ENCODE measurements around the gene PALM3.
"Not testable (repeated sequence)": the region's sequence is repeated elsewhere in the genome, so short reads cannot be mapped to it uniquely, and the experiment has no call there.

The PALM3 gene

DNA sequence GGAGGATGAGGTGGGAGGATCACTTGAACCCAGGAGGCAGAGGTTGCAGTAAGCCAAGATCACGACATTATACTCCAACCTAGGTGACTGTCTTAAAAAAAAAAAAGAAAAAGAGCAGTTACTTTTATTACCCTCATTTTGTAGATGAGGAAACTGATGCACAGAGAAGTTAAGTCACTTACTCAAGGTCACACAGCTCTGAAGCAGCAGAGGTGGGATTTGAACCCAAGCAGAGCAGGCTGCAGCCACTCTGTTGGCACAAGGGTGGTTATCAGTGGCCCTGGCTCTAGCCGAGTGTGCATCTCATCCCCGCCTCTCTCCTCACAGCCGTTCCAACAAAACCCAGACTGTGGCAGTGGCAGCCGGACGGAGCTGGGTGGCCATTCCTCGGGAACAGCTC is 22.7 kb downstream of the PALM3 start:
- no peak for DNase-seq (ENCODE audit: extremely low spot score)
- POLR2A ChIA-PET = no interaction called here
- TF ChIP-seq ZNF384 (IDR thresholded peaks at IDR 0.05) (no peak), FOXK2 (IDR thresholded peaks at IDR 0.05) (no peak), BHLHE40 (IDR thresholded peaks at IDR 0.05; ENCODE audit: borderline replicate concordance) (no peak), TARDBP (IDR thresholded peaks at IDR 0.05) (no peak), ELF4 (IDR thresholded peaks at IDR 0.05) (no peak), HDGF (IDR thresholded peaks at IDR 0.05; ENCODE audit: borderline replicate concordance) (no peak), SP1 (IDR thresholded peaks at IDR 0.05) (no peak), LEF1 (IDR thresholded peaks at IDR 0.05; ENCODE audit: borderline replicate concordance) (no peak), FOXA1 (IDR thresholded peaks at IDR 0.05) (no peak), NFRKB (IDR thresholded peaks at IDR 0.05) (no peak), L3MBTL2 (conservative IDR thresholded peaks at IDR 0.05) (no peak), ARNT (IDR thresholded peaks at IDR 0.05) (no peak), SUZ12 (IDR thresholded peaks at IDR 0.05) (no peak), CTBP1 (IDR thresholded peaks at IDR 0.05; ENCODE audit: borderline replicate concordance) (no peak), FOXM1 (IDR thresholded peaks at IDR 0.05; ENCODE audit: borderline replicate concordance) (no peak)
- CTCF ChIA-PET = no interaction called here

DNA sequence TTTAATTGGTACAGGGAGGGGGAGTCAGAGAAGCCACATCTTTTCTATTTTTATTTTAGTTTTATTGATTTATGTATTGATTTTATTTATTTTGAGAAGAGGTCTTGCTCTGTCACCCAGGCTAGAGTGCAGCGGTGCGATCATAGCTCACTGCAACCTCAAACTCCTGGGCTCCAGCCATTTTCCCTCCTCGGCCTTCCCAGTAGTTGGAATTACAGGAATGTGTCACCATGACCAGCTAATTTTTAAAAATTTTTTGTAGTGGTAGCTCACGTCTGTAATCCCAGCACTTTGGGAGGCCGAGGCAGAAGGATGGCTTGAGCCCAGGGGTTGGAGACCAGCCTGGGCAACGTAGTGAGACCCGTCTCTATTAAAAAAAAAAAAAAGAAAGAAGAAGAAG is 26.2 kb downstream of the PALM3 start:
- POLR2A ChIA-PET = no interaction called here
- CTCF ChIA-PET = interaction anchor here (0.7 to 1.0 kb wide), 2 partner anchors 13 to 156 kb away, joined by 3 to 5 read pairs; no protein-coding TSS in a partner anchor
- DNase-seq (ENCODE audit: extremely low spot score) = no peak
- TF ChIP-seq, protein P1, sequence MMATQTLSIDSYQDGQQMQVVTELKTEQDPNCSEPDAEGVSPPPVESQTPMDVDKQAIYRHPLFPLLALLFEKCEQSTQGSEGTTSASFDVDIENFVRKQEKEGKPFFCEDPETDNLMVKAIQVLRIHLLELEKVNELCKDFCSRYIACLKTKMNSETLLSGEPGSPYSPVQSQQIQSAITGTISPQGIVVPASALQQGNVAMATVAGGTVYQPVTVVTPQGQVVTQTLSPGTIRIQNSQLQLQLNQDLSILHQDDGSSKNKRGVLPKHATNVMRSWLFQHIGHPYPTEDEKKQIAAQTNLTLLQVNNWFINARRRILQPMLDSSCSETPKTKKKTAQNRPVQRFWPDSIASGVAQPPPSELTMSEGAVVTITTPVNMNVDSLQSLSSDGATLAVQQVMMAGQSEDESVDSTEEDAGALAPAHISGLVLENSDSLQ (IDR thresholded peaks at IDR 0.05) = no peak
- no peak for TF ChIP-seq TARDBP (IDR thresholded peaks at IDR 0.05)
- no peak for TF ChIP-seq L3MBTL2 (conservative IDR thresholded peaks at IDR 0.05)
- no peak for TF ChIP-seq BHLHE40 (IDR thresholded peaks at IDR 0.05; ENCODE audit: borderline replicate concordance)
- TF ChIP-seq NFRKB (IDR thresholded peaks at IDR 0.05) = no peak
- TF ChIP-seq LEF1 (IDR thresholded peaks at IDR 0.05; ENCODE audit: borderline replicate concordance) = no peak
- TF ChIP-seq FOXM1 (IDR thresholded peaks at IDR 0.05; ENCODE audit: borderline replicate concordance) = no peak

DNA sequence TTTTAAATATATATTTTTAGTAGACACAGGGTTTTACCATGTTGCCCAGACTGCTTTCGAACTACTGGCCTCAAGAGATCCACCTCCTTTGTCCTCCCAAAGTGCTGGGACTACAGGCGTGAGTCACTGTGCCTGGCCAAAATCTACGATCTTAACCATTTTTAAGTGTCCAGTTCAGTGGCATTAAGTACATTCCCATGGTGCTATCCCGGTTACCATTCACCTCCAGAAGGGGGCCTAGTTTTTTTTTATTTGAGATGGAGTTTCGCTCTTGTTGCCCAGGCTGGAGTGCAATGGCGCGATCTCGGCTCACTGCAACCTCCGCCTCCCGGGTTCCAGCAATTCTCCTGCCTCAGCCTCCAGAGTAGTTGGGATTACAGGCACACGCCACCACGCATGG is 26.7 kb downstream of the PALM3 start:
- POLR2A ChIA-PET; DNase-seq (ENCODE audit: extremely low spot score); CTCF ChIA-PET: not testable (repeated sequence)

DNA sequence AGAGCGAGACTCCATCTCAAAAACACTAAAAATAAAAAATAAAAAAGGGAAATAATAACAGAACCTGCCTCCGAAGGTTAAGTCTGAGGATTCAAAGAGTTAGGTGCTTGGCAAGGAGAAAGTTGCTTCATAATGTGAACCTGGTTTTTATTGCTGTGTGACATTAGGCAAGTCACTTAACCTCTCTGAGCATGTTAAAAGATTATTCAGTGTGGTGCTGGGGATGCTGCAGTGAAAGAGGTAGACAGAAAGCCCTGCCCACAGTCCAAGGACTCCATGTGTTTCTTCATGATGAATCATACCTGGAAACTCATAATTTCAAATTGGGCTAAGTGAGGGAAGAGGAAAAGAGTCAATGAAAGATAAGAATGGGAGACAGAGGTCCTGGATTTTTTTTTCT is 27.9 kb downstream of the PALM3 start:
- TF ChIP-seq FOXM1 (IDR thresholded peaks at IDR 0.05; ENCODE audit: borderline replicate concordance) (no peak), FOXA1 (IDR thresholded peaks at IDR 0.05) (no peak), SP1 (IDR thresholded peaks at IDR 0.05) (no peak), ELF4 (IDR thresholded peaks at IDR 0.05) (no peak), ARNT (IDR thresholded peaks at IDR 0.05) (no peak), FOXK2 (IDR thresholded peaks at IDR 0.05) (no peak), ZNF384 (IDR thresholded peaks at IDR 0.05) (no peak), SUZ12 (IDR thresholded peaks at IDR 0.05) (no peak), NFRKB (IDR thresholded peaks at IDR 0.05) (no peak), L3MBTL2 (conservative IDR thresholded peaks at IDR 0.05) (no peak), TARDBP (IDR thresholded peaks at IDR 0.05) (no peak), LEF1 (IDR thresholded peaks at IDR 0.05; ENCODE audit: borderline replicate concordance) (no peak), BHLHE40 (IDR thresholded peaks at IDR 0.05; ENCODE audit: borderline replicate concordance) (no peak), CTBP1 (IDR thresholded peaks at IDR 0.05; ENCODE audit: borderline replicate concordance) (no peak), HDGF (IDR thresholded peaks at IDR 0.05; ENCODE audit: borderline replicate concordance) (no peak)
- TF ChIP-seq, protein P1 (IDR thresholded peaks at IDR 0.05) = no peak
- DNase-seq (ENCODE audit: extremely low spot score) = no peak
- POLR2A ChIA-PET = no interaction called here
- CTCF ChIA-PET = no interaction called here

DNA sequence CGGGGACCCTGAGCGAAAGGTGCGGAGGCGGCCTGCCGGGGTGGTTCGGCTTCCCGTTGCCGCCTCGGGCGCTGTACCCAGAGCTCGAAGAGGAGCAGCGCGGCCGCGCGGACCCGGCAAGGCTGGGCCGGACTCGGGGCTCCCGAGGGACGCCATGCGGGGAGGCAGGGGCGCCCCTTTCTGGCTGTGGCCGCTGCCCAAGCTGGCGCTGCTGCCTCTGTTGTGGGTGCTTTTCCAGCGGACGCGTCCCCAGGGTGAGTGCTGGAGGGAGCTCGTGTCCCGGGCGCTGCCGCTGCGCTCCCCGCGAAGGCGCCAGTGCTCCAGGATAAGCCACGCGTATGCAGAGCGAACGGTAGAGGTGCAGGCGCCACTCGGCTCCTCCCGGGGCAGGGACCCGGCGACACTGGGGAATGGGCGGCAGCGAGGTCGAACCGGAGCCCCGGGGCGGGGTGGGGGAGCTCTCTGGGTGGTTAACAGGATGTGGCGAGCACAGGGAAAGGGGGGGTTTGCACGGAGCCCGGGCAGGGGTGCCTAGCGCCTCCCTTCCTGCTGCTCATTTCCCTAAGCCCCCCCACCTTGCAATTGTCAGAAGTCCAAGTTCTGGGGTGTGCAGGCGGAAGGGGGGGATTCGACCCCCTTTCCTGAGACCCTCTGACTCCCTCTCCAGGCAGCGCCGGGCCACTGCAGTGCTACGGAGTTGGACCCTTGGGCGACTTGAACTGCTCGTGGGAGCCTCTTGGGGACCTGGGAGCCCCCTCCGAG is 30.0 kb downstream of the PALM3 start, which contains the start of gene IL27RA:
TSS of gene IL27RA (plus strand) at position 44 of the 762 bp plus-strand sequence. CDS start at position 155, 111 bp downstream.
- DNase-seq (ENCODE audit: extremely low spot score) = peak; percentile 64
- ChIA-PET CTCF (interaction anchor here (0.6 to 1.4 kb wide), 11 partner anchors 9 to 105 kb away, joined by 3 to 13 read pairs (median 4); partner anchors contain the start of genes ASF1B and MISP3), POLR2A (interaction anchor here (0.6 to 2.2 kb wide), 11 partner anchors 10 to 462 kb away, joined by 3 to 11 read pairs (median 4); no protein-coding TSS in a partner anchor)
- no peak for TF ChIP-seq CTBP1 (IDR thresholded peaks at IDR 0.05; ENCODE audit: borderline replicate concordance)
- no peak for TF ChIP-seq ELF4 (IDR thresholded peaks at IDR 0.05)
- TF ChIP-seq L3MBTL2 (conservative IDR thresholded peaks at IDR 0.05) = peak; percentile 85

DNA sequence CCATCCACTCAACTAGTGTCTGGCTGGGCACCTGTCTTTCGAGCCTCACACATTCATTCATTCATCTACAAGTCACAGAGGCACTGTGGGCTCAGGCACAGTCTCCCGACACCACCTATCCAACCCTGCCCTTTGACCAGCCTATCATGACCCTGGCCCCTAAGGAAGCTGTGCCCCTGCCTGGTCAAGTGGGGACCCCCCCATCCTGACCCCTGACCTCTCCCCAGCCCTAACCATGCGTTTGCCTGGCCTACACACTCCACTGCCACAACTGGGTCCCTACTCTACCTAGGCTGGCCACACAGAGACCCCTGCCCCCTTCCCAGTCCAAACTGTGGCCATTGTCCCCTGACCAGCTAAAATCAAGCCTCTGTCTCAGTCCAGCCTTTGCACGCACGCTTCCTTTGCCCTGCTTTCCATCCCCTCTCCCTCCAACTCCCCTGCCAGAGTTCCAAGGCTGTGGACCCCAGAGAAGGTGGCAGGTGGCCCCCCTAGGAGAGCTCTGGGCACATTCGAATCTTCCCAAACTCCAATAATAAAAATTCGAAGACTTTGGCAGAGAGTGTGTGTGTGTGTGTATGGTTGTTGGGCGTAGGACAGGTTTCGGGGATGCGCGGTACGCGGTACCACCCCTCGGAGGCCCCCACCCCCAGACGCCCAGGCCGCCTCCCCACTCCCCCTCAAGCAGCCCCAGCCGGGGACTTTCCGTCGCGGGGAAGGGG is 30.7 kb downstream of the PALM3 start:
- CTCF ChIA-PET = interaction anchor here (0.6 to 1.4 kb wide), 11 partner anchors 9 to 106 kb away, joined by 3 to 13 read pairs (median 4); partner anchors contain the start of genes ASF1B and MISP3
- POLR2A ChIA-PET = interaction anchor here (0.6 to 2.2 kb wide), 10 partner anchors 9 to 461 kb away, joined by 3 to 11 read pairs (median 4); no protein-coding TSS in a partner anchor
- TF ChIP-seq, protein P1 (IDR thresholded peaks at IDR 0.05) = no peak
- TF ChIP-seq CTBP1 (IDR thresholded peaks at IDR 0.05; ENCODE audit: borderline replicate concordance) = no peak
- no peak for TF ChIP-seq FOXM1 (IDR thresholded peaks at IDR 0.05; ENCODE audit: borderline replicate concordance)
- TF ChIP-seq ELF4 (IDR thresholded peaks at IDR 0.05) = no peak
- TF ChIP-seq HDGF (IDR thresholded peaks at IDR 0.05; ENCODE audit: borderline replicate concordance) = no peak
- no peak for TF ChIP-seq BHLHE40 (IDR thresholded peaks at IDR 0.05; ENCODE audit: borderline replicate concordance)
- TF ChIP-seq ARNT (IDR thresholded peaks at IDR 0.05) = no peak
- no peak for TF ChIP-seq ZNF384 (IDR thresholded peaks at IDR 0.05)
- TF ChIP-seq NFRKB (IDR thresholded peaks at IDR 0.05) = no peak
- no peak for TF ChIP-seq TARDBP (IDR thresholded peaks at IDR 0.05)
- TF ChIP-seq L3MBTL2 (conservative IDR thresholded peaks at IDR 0.05) = no peak
- no peak for TF ChIP-seq LEF1 (IDR thresholded peaks at IDR 0.05; ENCODE audit: borderline replicate concordance)
- no peak for DNase-seq (ENCODE audit: extremely low spot score)
